ENCODE results near the gene HSPG2. TPM values are rescaled to one million over a fixed set of nuclear protein-coding genes. Genes with fewer than 3 reads are reported as not detected.

HSPG2 gene
- total and polyA plus RNA-seq, 2 of the 8 experiments (the other 6 are each of a cell fraction or from before 2014, with no cell fraction given), result 17.8 to 111 TPM

DNA sequence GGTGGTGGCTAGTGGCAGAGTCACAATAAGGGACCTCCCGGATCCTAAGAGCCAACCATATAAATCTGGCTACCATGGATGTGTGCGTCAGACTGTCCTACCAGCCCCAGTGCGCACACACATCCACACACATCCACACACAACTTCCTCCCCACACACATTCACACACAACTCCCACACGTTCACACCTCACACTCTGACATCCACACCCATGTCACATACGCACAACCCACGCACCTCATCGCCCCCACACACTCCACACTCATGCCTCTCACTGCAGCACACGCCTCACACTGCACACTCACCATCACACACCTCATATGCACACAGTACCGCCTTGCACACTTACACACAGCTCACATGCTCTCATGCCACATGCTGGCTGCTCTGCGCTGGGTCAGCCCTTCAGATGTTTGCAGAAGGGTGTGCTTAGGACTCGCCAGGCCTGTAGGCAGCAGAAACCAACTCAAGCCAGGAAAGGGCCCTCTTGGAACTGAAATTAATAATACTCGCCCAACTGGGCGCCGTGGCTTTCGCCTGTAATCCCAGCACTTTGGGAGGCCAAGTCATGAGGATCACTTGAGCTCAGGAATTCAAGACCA lies 122.0 kb downstream of the HSPG2 start:
- Histone ChIP-seq H3K79me2 (ENCODE audit: control insufficient read depth in 1 of 2, insufficient read depth in 2 of 2, low read length in 2 of 2) (no peaks in the 10 kb centered on the region), H4K20me1 (replicated peaks in 1 of 2; ENCODE audit: control insufficient read depth in 1 of 2, insufficient read depth in 2 of 2, low read length in 2 of 2) (no peaks in the 10 kb centered on the region), H3K79me1 (ENCODE audit: low read depth, low read length) (no peaks in the 10 kb centered on the region), H3K27me3 (replicated peaks in 1 of 4; ENCODE audit: control insufficient read depth in 3 of 4, extremely low read depth in 1 of 4, insufficient read depth in 3 of 4, low read length in 3 of 4) (no peaks in the 10 kb centered on the region; a peak in 2 of 7 replicates), H3K9me3 (ENCODE audit: insufficient read depth in 2 of 2, low read depth in 1 of 2, low read length in 1 of 2) (no peaks in the 10 kb centered on the region), H3K4me1 (replicated peaks in 1 of 4; ENCODE audit: control insufficient read depth in 3 of 4, insufficient read depth in 4 of 4, low read length in 3 of 4) (peaks cover 0 to 11% (median 2%) of the 10 kb centered on the region in 4 experiments; a peak in 5 of 7 replicates), H2AFZ (ENCODE audit: low read length) (0 out of 2 replicates have a peak overlapping the region, but pooled peaks have one; percentile 34), H3K23me2 (ENCODE audit: low read depth, low read length) (no peaks in the 10 kb centered on the region), H2BK120ac (replicated peaks; ENCODE audit: low read depth, low read length) (no peak overlapping the region), H3K18ac (ENCODE audit: extremely low read depth, low read length) (no peak overlapping the region), H2BK12ac (ENCODE audit: low read depth, low read length) (peak overlapping the region; percentile 51; the same call in 1 of the 2 replicates), H4K91ac (replicated peaks; ENCODE audit: insufficient read length, low read length) (peak overlapping the region; percentile 71), H4K5ac (ENCODE audit: insufficient read length, low read depth, low read length) (no peak overlapping the region), H3K27ac (ENCODE audit: low read depth, low read length) (no peak overlapping the region), H3K14ac (ENCODE audit: insufficient read length) (no peak overlapping the region), H3K56ac (replicated peaks; ENCODE audit: insufficient read length, low read depth, low read length) (no peak overlapping the region), H3K23ac (ENCODE audit: insufficient read length) (no peak overlapping the region), H3K36me3 (ENCODE audit: control insufficient read depth in 2 of 4, insufficient read depth in 4 of 4, low read length in 3 of 4) (no peaks in the 10 kb centered on the region), H4K8ac (ENCODE audit: extremely low read depth, insufficient read depth, low read length) (peak overlapping the region; percentile 62; the same call in 1 of the 2 replicates), H2BK5ac (ENCODE audit: low read depth, low read length) (0 out of 2 replicates have a peak overlapping the region, but pooled peaks have one; percentile 5), H3K4ac (replicated peaks; ENCODE audit: insufficient read length, low read depth, low read length) (peak overlapping the region; percentile 86), H3K9ac (replicated peaks in 1 of 4; ENCODE audit: extremely low read depth in 1 of 4, low read depth in 3 of 4, low read length in 3 of 4) (no peak overlapping the region), H2AK5ac (ENCODE audit: low read depth, low read length) (peak overlapping the region; percentile 94), H2BK20ac (ENCODE audit: low read length) (peak overlapping the region; percentile 95), H2BK15ac (ENCODE audit: low read length) (peak overlapping the region; percentile 53), H3K4me2 (ENCODE audit: insufficient read depth in 1 of 2, low read depth in 2 of 2, low read length in 2 of 2) (peak overlapping the region; percentile 66 to 67; a peak in 3 of 4 replicates), H3K4me3 (ENCODE audit: extremely low read depth in 1 of 4, insufficient read depth in 2 of 4, low read depth in 3 of 4, low read length in 4 of 4) (peak overlapping the region in 3 of 4 experiments; percentile 11 to 64 (median 48); a peak in 4 of 8 replicates)
- CTCF ChIA-PET (ENCODE audit: partially characterized antibody), result interaction anchor here (0.7 to 1.6 kb wide), 4 partner anchors 12 to 86 kb away, joined by 3 to 5 read pairs (median 3); no protein-coding TSS in a partner anchor
- POLR2A ChIA-PET (ENCODE audit: partially characterized antibody), result interaction anchor here (1.3 kb wide), 1 partner anchor 31 kb away, joined by 5 read pairs; no protein-coding TSS in a partner anchor
- FAIRE-seq (no peak), DNase-seq (ENCODE audit: low read depth in 1 of 2, low spot score in 2 of 2) (no peak)
- 88% methylated on average over 15 of the region's 15 CpGs; no CpG with 5 or more reads in 1 of the 2 experiments for WGBS, 2 experiments (ENCODE audit: extremely low coverage in 1 of 2, insufficient coverage in 1 of 2, insufficient read length in 1 of 2, insufficient replicate concordance in 2 of 2, low coverage in 1 of 2, low lambda C conversion rate in 2 of 2, missing lambda C conversion rate in 1 of 2)
- TF ChIP-seq RFX5 (IDR thresholded peaks at IDR 0.05; ENCODE audit: borderline replicate concordance, low read depth, low read length) (no peak), PHF8 (conservative IDR thresholded peaks at IDR 0.05; ENCODE audit: low read depth, low read length) (no peak), SUZ12 (IDR thresholded peaks at IDR 0.05; ENCODE audit: low read length) (no peak), TCF12 (IDR thresholded peaks at IDR 0.05; ENCODE audit: low read depth, low read length) (no peak), CREB1 (IDR thresholded peaks at IDR 0.05) (no peak), HDAC6 (IDR thresholded peaks at IDR 0.05; ENCODE audit: low read depth, low read length) (no peak), MAFK (IDR thresholded peaks at IDR 0.05; ENCODE audit: low read depth, low read length) (no peak), NRF1 (IDR thresholded peaks at IDR 0.05; ENCODE audit: low read depth, low read length) (no peak), EP300 (IDR thresholded peaks at IDR 0.05; ENCODE audit: borderline replicate concordance in 1 of 2, low read depth in 2 of 2, low read length in 2 of 2) (no peak), CHD2 (IDR thresholded peaks at IDR 0.05; ENCODE audit: low read length) (no peak)
